HepG2 (cell line): Measurements from ENCODE around the gene CCDC88B. TPM values are rescaled to one million over a fixed set of nuclear protein-coding genes. Genes with fewer than 3 reads are reported as not detected.

Source experiments
- ESRRA ChIP-seq: sonication (generic); formaldehyde crosslinking; IDR thresholded peaks from 2 replicates; pipeline ENCODE4 v1.5.1; 2020; ENCODE audit warnings: mild to moderate bottlenecking, low read depth, missing genetic modification reagents
- EZH2 ChIP-seq: conservative IDR thresholded peaks from 2 replicates; pipeline ENCODE4 v1.6.1; 2012; ENCODE audit warnings: mild to moderate bottlenecking, low read depth, low read length, moderate library complexity
- NBN ChIP-seq: fragments of 450-650 bp; conservative IDR thresholded peaks from 2 replicates; pipeline ENCODE4 v1.6.1; 2017
- NFIC ChIP-seq: IDR thresholded peaks from 2 replicates; pipeline ENCODE4 v1.6.1; 2012; ENCODE audit warnings: mild to moderate bottlenecking, low read length, inconsistent platforms
- NKX3-1 ChIP-seq: sonication (generic); formaldehyde crosslinking; IDR thresholded peaks from 2 replicates; pipeline ENCODE4 v1.5.0; 2020; ENCODE audit warnings: missing genetic modification reagents
- REPIN1 ChIP-seq: sonication (generic); formaldehyde crosslinking; IDR thresholded peaks from 2 replicates; pipeline ENCODE4 v1.8.0; 2022; ENCODE audit warnings: missing genetic modification reagents, low read depth, mild to moderate bottlenecking, borderline replicate concordance
- TCF12 ChIP-seq, 2 experiments: fragments of 450-650 bp in 1 of 2; sonication (generic) in 1 of 2; formaldehyde crosslinking in 1 of 2; IDR thresholded peaks; 2 replicates each; pipeline versions ENCODE4 v1.6.1 to v1.8.0; 2017 to 2022; ENCODE audit warnings: antibody characterized with exemption in 1 of 2, mild to moderate bottlenecking in 1 of 2, missing genetic modification reagents in 1 of 2, moderate library complexity in 1 of 2
- THYN1 ChIP-seq: sonication (generic); formaldehyde crosslinking; IDR thresholded peaks from 2 replicates; pipeline ENCODE4 v1.8.1; 2023; ENCODE audit warnings: low read depth, mild to moderate bottlenecking, moderate library complexity, missing genetic modification reagents, borderline replicate concordance
- ZBTB7A ChIP-seq: sonication (generic); formaldehyde crosslinking; IDR thresholded peaks from 2 replicates; pipeline ENCODE4 v1.8.0; 2022; ENCODE audit warnings: mild to moderate bottlenecking, missing genetic modification reagents
- ZNF207 ChIP-seq: fragments of 450-650 bp; IDR thresholded peaks from 2 replicates; pipeline ENCODE4 v1.6.1; 2016; ENCODE audit warnings: antibody characterized with exemption, borderline replicate concordance
- ZNF235 ChIP-seq: sonication (generic); formaldehyde crosslinking; IDR thresholded peaks from 2 replicates; pipeline ENCODE4 v1.8.1; 2023; ENCODE audit warnings: mild to moderate bottlenecking, missing genetic modification reagents, borderline replicate concordance
- ZNF260 ChIP-seq: sonication (generic); formaldehyde crosslinking; IDR thresholded peaks from 2 replicates; pipeline ENCODE4 v1.4.0; 2020; ENCODE audit warnings: missing genetic modification reagents, low read depth, mild to moderate bottlenecking, borderline replicate concordance
- ZNF761 ChIP-seq: sonication (generic); formaldehyde crosslinking; conservative IDR thresholded peaks from 2 replicates; pipeline ENCODE4 v1.4.0; 2020; ENCODE audit warnings: mild to moderate bottlenecking, missing genetic modification reagents
- ZNF891 ChIP-seq: sonication (generic); formaldehyde crosslinking; IDR thresholded peaks from 2 replicates; pipeline ENCODE4 v1.5.0; 2020; ENCODE audit warnings: mild to moderate bottlenecking, missing genetic modification reagents
- ZSCAN22 ChIP-seq: sonication (generic); formaldehyde crosslinking; IDR thresholded peaks from 2 replicates; pipeline ENCODE4 v1.4.0; 2020; ENCODE audit warnings: mild to moderate bottlenecking, missing genetic modification reagents
- polyA plus RNA-seq, 8 experiments: library from polyadenylated mRNA; depleted of rRNA in 3 of 8; stranded (reverse) in 7 of 8; unstranded in 1 of 8; fragments of >200 nt; fragmentation: Illumina TruSeq in 4 of 8; extraction: Trizol in 4 of 8; gene quantifications; 2 replicates each; pipeline versions ENCODE4 v1.2.1 to v1.2.3, GENCODE V29; 2011 to 2016; ENCODE audit warnings: low read depth in 4 of 8, missing spikeins in 1 of 8, mixed read lengths in 1 of 8; ENCODE audit not compliant: insufficient read depth in 1 of 8
- total RNA-seq, 5 experiments: library from RNA; depleted of rRNA; stranded (reverse); fragments of >200 nt; fragmentation: Illumina TruSeq; extraction: Trizol; gene quantifications; 2 replicates each; pipeline ENCODE4 v1.2.3, GENCODE V29; 2016; ENCODE audit warnings: low read depth in 1 of 5
- TF ChIP-seq, protein P1 (sequence below): IDR thresholded peaks from 2 replicates; pipeline ENCODE4 v1.6.1; 2016; ENCODE audit warnings: missing biosample characterization, missing genetic modification reagents, low read depth
- TF ChIP-seq, protein P2 (sequence below), 2 experiments: fragments of 450-650 bp in 1 of 2; sonication (generic) in 1 of 2; formaldehyde crosslinking; IDR thresholded peaks; 2 replicates each; pipeline versions ENCODE4 v1.5.0 to v1.8.0; 2020 to 2022; ENCODE audit warnings: mild to moderate bottlenecking in 1 of 2, missing genetic modification reagents in 1 of 2
- TF ChIP-seq, protein P3 (sequence below): sonication (generic); formaldehyde crosslinking; IDR thresholded peaks from 2 replicates; pipeline ENCODE4 v1.5.0; 2020; ENCODE audit warnings: mild to moderate bottlenecking, missing genetic modification reagents
- TF ChIP-seq, protein P4 (sequence below): sonication (generic); formaldehyde crosslinking; IDR thresholded peaks from 2 replicates; pipeline ENCODE4 v1.5.0; 2020; ENCODE audit warnings: mild to moderate bottlenecking, missing genetic modification reagents
- TF ChIP-seq, protein P5 (sequence below): IDR thresholded peaks from 2 replicates; pipeline ENCODE4 v1.6.1; 2018; ENCODE audit warnings: missing genetic modification reagents
- TF ChIP-seq, protein P6 (sequence below): sonication (generic); formaldehyde crosslinking; IDR thresholded peaks from 2 replicates; pipeline ENCODE4 v1.5.0; 2020; ENCODE audit warnings: missing genetic modification reagents, mild to moderate bottlenecking, borderline replicate concordance

The CCDC88B gene
- total and polyA plus RNA-seq, 2 of the 13 experiments (the other 11 are each of a cell fraction or from before 2014, with no cell fraction given) = 3.6 to 4.8 TPM

DNA sequence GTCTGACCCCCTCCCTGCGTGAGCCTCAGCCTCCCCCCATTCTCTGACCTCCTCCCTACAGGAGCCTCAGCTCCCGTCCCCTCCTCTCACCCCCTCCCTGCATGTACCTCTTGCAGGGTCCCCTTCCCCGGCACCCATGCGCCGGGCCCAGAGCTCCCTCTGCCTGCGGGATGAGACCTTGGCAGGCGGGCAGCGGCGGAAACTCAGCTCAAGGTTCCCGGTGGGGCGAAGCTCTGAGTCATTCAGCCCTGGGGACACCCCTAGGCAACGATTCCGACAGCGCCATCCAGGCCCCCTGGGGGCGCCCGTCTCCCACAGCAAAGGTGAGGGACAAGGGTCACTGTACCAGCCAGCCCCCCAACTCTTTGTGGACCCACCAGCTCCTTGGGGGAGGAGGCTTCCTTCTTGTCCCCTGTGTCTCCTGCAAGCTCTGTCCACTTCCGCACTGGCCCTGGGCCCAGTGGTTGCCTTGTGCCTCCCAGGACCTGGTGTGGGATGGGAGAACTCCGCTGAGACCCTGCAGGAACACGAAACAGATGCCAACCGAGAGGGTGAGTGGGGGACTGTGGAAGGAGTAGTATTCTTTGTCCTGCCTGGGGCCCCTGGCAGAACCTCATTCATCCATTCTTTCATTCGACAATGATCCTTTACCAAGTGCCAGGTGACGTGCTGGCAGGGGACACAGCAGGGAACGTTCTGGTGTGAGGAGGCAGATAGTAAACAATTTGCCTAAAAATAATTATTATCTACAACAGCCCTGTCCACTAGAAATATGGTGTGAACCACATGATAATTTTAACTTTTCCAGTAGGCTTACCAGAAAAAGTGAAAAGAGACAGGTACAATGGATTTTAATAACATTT is 15.3 kb downstream of the CCDC88B start (continued):
- TF ChIP-seq, protein P1, sequence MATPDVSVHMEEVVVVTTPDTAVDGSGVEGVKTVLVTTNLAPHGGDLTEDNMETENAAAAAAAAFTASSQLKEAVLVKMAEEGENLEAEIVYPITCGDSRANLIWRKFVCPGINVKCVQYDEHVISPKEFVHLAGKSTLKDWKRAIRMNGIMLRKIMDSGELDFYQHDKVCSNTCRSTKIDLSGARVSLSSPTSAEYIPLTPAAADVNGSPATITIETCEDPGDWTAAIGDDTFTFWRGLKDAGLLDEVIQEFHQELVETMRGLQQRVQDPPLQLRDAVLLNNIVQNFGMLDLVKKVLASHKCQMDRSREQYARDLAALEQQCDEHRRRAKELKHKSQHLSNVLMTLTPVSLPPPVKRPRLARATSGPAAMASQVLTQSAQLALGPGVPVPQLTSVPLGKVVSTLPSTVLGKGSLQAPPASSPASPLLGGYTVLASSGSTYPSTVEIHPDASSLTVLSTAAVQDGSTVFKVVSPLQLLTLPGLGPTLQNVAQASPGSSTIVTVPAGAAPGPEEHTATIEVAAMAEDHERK (CRISPR knock-in tag) = no peak
- TF ChIP-seq, protein P2, sequence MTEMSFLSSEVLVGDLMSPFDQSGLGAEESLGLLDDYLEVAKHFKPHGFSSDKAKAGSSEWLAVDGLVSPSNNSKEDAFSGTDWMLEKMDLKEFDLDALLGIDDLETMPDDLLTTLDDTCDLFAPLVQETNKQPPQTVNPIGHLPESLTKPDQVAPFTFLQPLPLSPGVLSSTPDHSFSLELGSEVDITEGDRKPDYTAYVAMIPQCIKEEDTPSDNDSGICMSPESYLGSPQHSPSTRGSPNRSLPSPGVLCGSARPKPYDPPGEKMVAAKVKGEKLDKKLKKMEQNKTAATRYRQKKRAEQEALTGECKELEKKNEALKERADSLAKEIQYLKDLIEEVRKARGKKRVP (CRISPR knock-in tag; IDR thresholded peaks at IDR 0.05) = no peak
- TF ChIP-seq ESRRA (CRISPR knock-in tag) (0 out of 2 replicates have a peak, but pooled peaks have one; percentile 35), THYN1 (CRISPR knock-in tag) (no peak), NBN (no peak), ZNF891 (CRISPR knock-in tag) (peak; percentile 99), ZNF260 (CRISPR knock-in tag) (no peak), ZSCAN22 (CRISPR knock-in tag) (no peak), ZNF761 (CRISPR knock-in tag) (no peak), EZH2 (no peak), NFIC (no peak), ZNF235 (CRISPR knock-in tag) (no peak), NKX3-1 (CRISPR knock-in tag) (no peak), REPIN1 (CRISPR knock-in tag) (0 out of 2 replicates have a peak, but pooled peaks have one; percentile 35), ZNF207 (no peak), ZBTB7A (peak; percentile 92), TCF12 (IDR thresholded peaks at IDR 0.05) (no peak), TCF12 (CRISPR knock-in tag; IDR thresholded peaks at IDR 0.05) (no peak)
- TF ChIP-seq, protein P3, sequence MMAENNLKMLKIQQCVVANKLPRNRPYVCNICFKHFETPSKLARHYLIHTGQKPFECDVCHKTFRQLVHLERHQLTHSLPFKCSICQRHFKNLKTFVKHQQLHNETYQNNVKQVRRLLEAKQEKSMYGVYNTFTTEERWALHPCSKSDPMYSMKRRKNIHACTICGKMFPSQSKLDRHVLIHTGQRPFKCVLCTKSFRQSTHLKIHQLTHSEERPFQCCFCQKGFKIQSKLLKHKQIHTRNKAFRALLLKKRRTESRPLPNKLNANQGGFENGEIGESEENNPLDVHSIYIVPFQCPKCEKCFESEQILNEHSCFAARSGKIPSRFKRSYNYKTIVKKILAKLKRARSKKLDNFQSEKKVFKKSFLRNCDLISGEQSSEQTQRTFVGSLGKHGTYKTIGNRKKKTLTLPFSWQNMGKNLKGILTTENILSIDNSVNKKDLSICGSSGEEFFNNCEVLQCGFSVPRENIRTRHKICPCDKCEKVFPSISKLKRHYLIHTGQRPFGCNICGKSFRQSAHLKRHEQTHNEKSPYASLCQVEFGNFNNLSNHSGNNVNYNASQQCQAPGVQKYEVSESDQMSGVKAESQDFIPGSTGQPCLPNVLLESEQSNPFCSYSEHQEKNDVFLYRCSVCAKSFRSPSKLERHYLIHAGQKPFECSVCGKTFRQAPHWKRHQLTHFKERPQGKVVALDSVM = no peak; the same call in 1 of the 2 replicates
- TF ChIP-seq, protein P4, sequence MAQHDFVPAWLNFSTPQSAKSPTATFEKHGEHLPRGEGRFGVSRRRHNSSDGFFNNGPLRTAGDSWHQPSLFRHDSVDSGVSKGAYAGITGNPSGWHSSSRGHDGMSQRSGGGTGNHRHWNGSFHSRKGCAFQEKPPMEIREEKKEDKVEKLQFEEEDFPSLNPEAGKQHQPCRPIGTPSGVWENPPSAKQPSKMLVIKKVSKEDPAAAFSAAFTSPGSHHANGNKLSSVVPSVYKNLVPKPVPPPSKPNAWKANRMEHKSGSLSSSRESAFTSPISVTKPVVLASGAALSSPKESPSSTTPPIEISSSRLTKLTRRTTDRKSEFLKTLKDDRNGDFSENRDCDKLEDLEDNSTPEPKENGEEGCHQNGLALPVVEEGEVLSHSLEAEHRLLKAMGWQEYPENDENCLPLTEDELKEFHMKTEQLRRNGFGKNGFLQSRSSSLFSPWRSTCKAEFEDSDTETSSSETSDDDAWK (CRISPR knock-in tag) = no peak
- TF ChIP-seq, protein P5, sequence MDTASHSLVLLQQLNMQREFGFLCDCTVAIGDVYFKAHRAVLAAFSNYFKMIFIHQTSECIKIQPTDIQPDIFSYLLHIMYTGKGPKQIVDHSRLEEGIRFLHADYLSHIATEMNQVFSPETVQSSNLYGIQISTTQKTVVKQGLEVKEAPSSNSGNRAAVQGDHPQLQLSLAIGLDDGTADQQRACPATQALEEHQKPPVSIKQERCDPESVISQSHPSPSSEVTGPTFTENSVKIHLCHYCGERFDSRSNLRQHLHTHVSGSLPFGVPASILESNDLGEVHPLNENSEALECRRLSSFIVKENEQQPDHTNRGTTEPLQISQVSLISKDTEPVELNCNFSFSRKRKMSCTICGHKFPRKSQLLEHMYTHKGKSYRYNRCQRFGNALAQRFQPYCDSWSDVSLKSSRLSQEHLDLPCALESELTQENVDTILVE = peak; percentile 41; the same call in 1 of the 2 replicates
- TF ChIP-seq, protein P6, sequence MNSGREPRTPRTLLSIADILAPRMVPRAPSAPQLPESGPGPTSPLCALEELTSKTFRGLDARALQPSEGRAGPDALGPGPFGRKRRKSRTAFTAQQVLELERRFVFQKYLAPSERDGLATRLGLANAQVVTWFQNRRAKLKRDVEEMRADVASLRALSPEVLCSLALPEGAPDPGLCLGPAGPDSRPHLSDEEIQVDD (CRISPR knock-in tag) = no peak
